Lower leg skin (tissue), 3 donors: Measurements from ENCODE around the gene SOX11.

Experiments used
- CTCF ChIP-seq, 3 donors: fragments of 450-650 bp; IDR thresholded peaks; one replicate each; pipeline ENCODE4 v1.5.1; 2016; ENCODE audit warnings: antibody characterized with exemption in 3 of 3, mild to moderate bottlenecking in 3 of 3, moderate library complexity in 2 of 3
- POLR2A ChIP-seq, 2 donors: fragments of 450-650 bp; IDR thresholded peaks; one replicate each; pipeline ENCODE4 v1.6.1; 2016 to 2017; ENCODE audit warnings: antibody characterized with exemption in 2 of 2, mild to moderate bottlenecking in 1 of 2, moderate library complexity in 1 of 2

- TF ChIP-seq CTCF (IDR thresholded peaks at IDR 0.05) (no peak), POLR2A (IDR thresholded peaks at IDR 0.05) (no peak)
Observed at GRCh38 chr2:5725794-5726463, 33.7 kb downstream of the SOX11 start.
